ENCODE results near the gene ATRAID. TPM values are rescaled to one million over a fixed set of nuclear protein-coding genes. Genes with fewer than 3 reads are reported as not detected.

Gene ATRAID
- total RNA-seq, 1 experiment from 2014 or later, result 97.2 TPM

Other genes with a start within 250 kb of the ATRAID start
- gene MAPRE3, start 241.4 kb upstream of the ATRAID start, total RNA-seq (2021), result 4.9 to 10.3 TPM (median 6.0 TPM) in 3 replicates
- 46.4 to 57.1 TPM (median 48.9 TPM) in 3 replicates for gene TMEM214, start 179.1 kb upstream of the ATRAID start, total RNA-seq (2021)
- gene AGBL5, start 160.4 kb upstream of the ATRAID start, total RNA-seq (2021), result 43.0 to 57.1 TPM (median 55.6 TPM) in 3 replicates
- gene OST4, start 140.4 kb upstream of the ATRAID start, total RNA-seq (2021), result 210 to 239 TPM (median 226 TPM) in 3 replicates
- gene EMILIN1, start 133.4 kb upstream of the ATRAID start, total RNA-seq (2021), result 3.0 to 4.0 TPM (median 3.5 TPM) in 3 replicates
- 15.5 to 17.4 TPM (median 17.4 TPM) in 3 replicates for gene KHK, start 125.3 kb upstream of the ATRAID start, total RNA-seq (2021)
- gene CGREF1, start 92.9 kb upstream of the ATRAID start, total RNA-seq (2021), result 3.5 to 4.0 TPM (median 3.8 TPM) in 3 replicates
- 0.31 to 0.62 TPM (median 0.53 TPM) in 3 replicates for gene ABHD1, start 88.2 kb upstream of the ATRAID start, total RNA-seq (2021)
- 56.7 to 69.2 TPM (median 56.7 TPM) in 3 replicates for gene PREB, start 77.4 kb upstream of the ATRAID start, total RNA-seq (2021)
- not detected in 3 replicates for gene PRR30, start 72.6 kb upstream of the ATRAID start, total RNA-seq (2021)
- gene TCF23, start 63.0 kb upstream of the ATRAID start, total RNA-seq (2021), result 0.05 to 0.14 TPM (median 0.13 TPM) in 3 replicates
- 80.8 to 111 TPM (median 86.4 TPM) in 3 replicates for gene SLC5A6, start 227 bp downstream of the ATRAID start, total RNA-seq (2021)
- gene CAD, start 5.3 kb downstream of the ATRAID start, total RNA-seq (2021), result 145 to 178 TPM (median 150 TPM) in 3 replicates
- 8.0 to 8.9 TPM (median 8.1 TPM) in 3 replicates for gene SLC30A3, start 51.0 kb downstream of the ATRAID start, total RNA-seq (2021)
- gene DNAJC5G, start 63.4 kb downstream of the ATRAID start, total RNA-seq (2021), result 0.18 to 0.44 TPM (median 0.34 TPM) in 3 replicates
- gene TRIM54, start 70.4 kb downstream of the ATRAID start, total RNA-seq (2021), result 3.0 to 3.4 TPM (median 3.3 TPM) in 3 replicates
- 0.68 to 1.2 TPM (median 0.71 TPM) in 3 replicates for gene UCN, start 96.4 kb downstream of the ATRAID start, total RNA-seq (2021)
- 51.5 to 60.4 TPM (median 59.3 TPM) in 3 replicates for gene MPV17, start 111.1 kb downstream of the ATRAID start, total RNA-seq (2021)
- 103 to 123 TPM (median 107 TPM) in 3 replicates for gene GTF3C2, start 144.7 kb downstream of the ATRAID start, total RNA-seq (2021)
- gene EIF2B4, start 158.3 kb downstream of the ATRAID start, total RNA-seq (2021), result 46.6 to 53.6 TPM (median 49.1 TPM) in 3 replicates
- 72.5 to 75.3 TPM (median 74.7 TPM) in 3 replicates for gene SNX17, start 158.6 kb downstream of the ATRAID start, total RNA-seq (2021)
- gene ZNF513, start 168.7 kb downstream of the ATRAID start, total RNA-seq (2021), result 23.6 to 27.4 TPM (median 24.5 TPM) in 3 replicates
- 140 to 193 TPM (median 147 TPM) in 3 replicates for gene PPM1G, start 197.6 kb downstream of the ATRAID start, total RNA-seq (2021)
- gene NRBP1, start 216.6 kb downstream of the ATRAID start, total RNA-seq (2021), result 108 to 110 TPM (median 108 TPM) in 3 replicates
- 41.9 to 50.0 TPM (median 49.2 TPM) in 3 replicates for gene KRTCAP3, start 230.3 kb downstream of the ATRAID start, total RNA-seq (2021)